ENCODE measurements around the gene PNPLA1.

PNPLA1 gene

GRCh38 chr6:36319821-36320220 is 50.0 kb downstream of the PNPLA1 start:
- no peak for TF ChIP-seq TEAD4 (IDR thresholded peaks at IDR 0.05)
- no peak for TF ChIP-seq YY1 (IDR thresholded peaks at IDR 0.05; ENCODE audit: low read depth)
- TF ChIP-seq NFIC (IDR thresholded peaks at IDR 0.05), result no peak
- TF ChIP-seq RAD21 (IDR thresholded peaks at IDR 0.05; ENCODE audit: low read depth), result no peak
- TF ChIP-seq TAF1 (IDR thresholded peaks at IDR 0.05; ENCODE audit: low read depth), result no peak

GRCh38 chr6:36320475-36320874 is 50.6 kb downstream of the PNPLA1 start:
- TF ChIP-seq NFIC (IDR thresholded peaks at IDR 0.05) (no peak), MAX (IDR thresholded peaks at IDR 0.05) (no peak), RAD21 (IDR thresholded peaks at IDR 0.05; ENCODE audit: low read depth) (no peak), FOXM1 (IDR thresholded peaks at IDR 0.05; ENCODE audit: borderline replicate concordance, low read depth) (no peak), ZBTB7A (IDR thresholded peaks at IDR 0.05; ENCODE audit: low read depth) (no peak)

GRCh38 chr6:36322591-36322990 is 52.7 kb downstream of the PNPLA1 start:
- no peak for TF ChIP-seq NFIC (IDR thresholded peaks at IDR 0.05)
- TF ChIP-seq ZBTB7A (IDR thresholded peaks at IDR 0.05; ENCODE audit: low read depth), result no peak
- TF ChIP-seq TCF12 (IDR thresholded peaks at IDR 0.05; ENCODE audit: low read depth), result no peak
- no peak for TF ChIP-seq EP300 (IDR thresholded peaks at IDR 0.05; ENCODE audit: borderline replicate concordance)
- TF ChIP-seq CEBPB (IDR thresholded peaks at IDR 0.05), result no peak
- TF ChIP-seq MAX (IDR thresholded peaks at IDR 0.05), result no peak
- TF ChIP-seq TAF1 (IDR thresholded peaks at IDR 0.05; ENCODE audit: low read depth), result no peak
- no peak for TF ChIP-seq TEAD4 (IDR thresholded peaks at IDR 0.05)
- TF ChIP-seq REST (IDR thresholded peaks at IDR 0.05; ENCODE audit: low read depth), result no peak
- no peak for TF ChIP-seq USF1 (IDR thresholded peaks at IDR 0.05)
- TF ChIP-seq EGR1 (IDR thresholded peaks at IDR 0.05), result no peak
- TF ChIP-seq RAD21 (IDR thresholded peaks at IDR 0.05; ENCODE audit: low read depth), result no peak
- no peak for TF ChIP-seq CREB1 (IDR thresholded peaks at IDR 0.05; ENCODE audit: low read depth)
- TF ChIP-seq FOXM1 (IDR thresholded peaks at IDR 0.05; ENCODE audit: borderline replicate concordance, low read depth), result no peak
- TF ChIP-seq YY1 (IDR thresholded peaks at IDR 0.05; ENCODE audit: low read depth), result no peak

GRCh38 chr6:36323062-36323461 is 53.2 kb downstream of the PNPLA1 start:
- no peak for TF ChIP-seq ZBTB7A (IDR thresholded peaks at IDR 0.05; ENCODE audit: low read depth)
- no peak for TF ChIP-seq REST (IDR thresholded peaks at IDR 0.05; ENCODE audit: low read depth)
- TF ChIP-seq FOXM1 (IDR thresholded peaks at IDR 0.05; ENCODE audit: borderline replicate concordance, low read depth), result no peak
- no peak for TF ChIP-seq CEBPB (IDR thresholded peaks at IDR 0.05)
- TF ChIP-seq EGR1 (IDR thresholded peaks at IDR 0.05), result no peak
- TF ChIP-seq CREB1 (IDR thresholded peaks at IDR 0.05; ENCODE audit: low read depth), result no peak
- TF ChIP-seq YY1 (IDR thresholded peaks at IDR 0.05; ENCODE audit: low read depth), result no peak
- no peak for TF ChIP-seq TAF1 (IDR thresholded peaks at IDR 0.05; ENCODE audit: low read depth)
- no peak for TF ChIP-seq TEAD4 (IDR thresholded peaks at IDR 0.05)
- TF ChIP-seq RAD21 (IDR thresholded peaks at IDR 0.05; ENCODE audit: low read depth), result no peak
- no peak for TF ChIP-seq EP300 (IDR thresholded peaks at IDR 0.05; ENCODE audit: borderline replicate concordance)
- TF ChIP-seq MAX (IDR thresholded peaks at IDR 0.05), result no peak
- TF ChIP-seq USF1 (IDR thresholded peaks at IDR 0.05), result no peak
- TF ChIP-seq NFIC (IDR thresholded peaks at IDR 0.05), result no peak
- TF ChIP-seq TCF12 (IDR thresholded peaks at IDR 0.05; ENCODE audit: low read depth), result no peak

GRCh38 chr6:36324191-36324590 is 54.3 kb downstream of the PNPLA1 start:
- no peak for TF ChIP-seq YY1 (IDR thresholded peaks at IDR 0.05; ENCODE audit: low read depth)
- TF ChIP-seq EGR1 (IDR thresholded peaks at IDR 0.05), result no peak
- no peak for TF ChIP-seq TEAD4 (IDR thresholded peaks at IDR 0.05)
- no peak for TF ChIP-seq REST (IDR thresholded peaks at IDR 0.05; ENCODE audit: low read depth)
- no peak for TF ChIP-seq CREB1 (IDR thresholded peaks at IDR 0.05; ENCODE audit: low read depth)
- TF ChIP-seq TAF1 (IDR thresholded peaks at IDR 0.05; ENCODE audit: low read depth), result no peak
- no peak for TF ChIP-seq MAX (IDR thresholded peaks at IDR 0.05)
- no peak for TF ChIP-seq TCF12 (IDR thresholded peaks at IDR 0.05; ENCODE audit: low read depth)
- no peak for TF ChIP-seq NFIC (IDR thresholded peaks at IDR 0.05)
- no peak for TF ChIP-seq FOXM1 (IDR thresholded peaks at IDR 0.05; ENCODE audit: borderline replicate concordance, low read depth)
- no peak for TF ChIP-seq EP300 (IDR thresholded peaks at IDR 0.05; ENCODE audit: borderline replicate concordance)
- no peak for TF ChIP-seq RAD21 (IDR thresholded peaks at IDR 0.05; ENCODE audit: low read depth)
- TF ChIP-seq USF1 (IDR thresholded peaks at IDR 0.05), result no peak
- no peak for TF ChIP-seq ZBTB7A (IDR thresholded peaks at IDR 0.05; ENCODE audit: low read depth)
- no peak for TF ChIP-seq CEBPB (IDR thresholded peaks at IDR 0.05)
